Upper lobe of left lung (tissue), 4 donors: ENCODE data around the gene PFKFB1.

Experiments used
- CTCF ChIP-seq, 6 experiments: fragments of 450-650 bp in 4 of 6; fragments of 200-600 bp in 2 of 6; sonication (generic) in 2 of 6; IDR thresholded peaks; one replicate each; pipeline ENCODE4 v1.5.1; 2016 to 2019; ENCODE audit warnings: antibody characterized with exemption in 6 of 6
- EP300 ChIP-seq, 4 donors: sonication (generic); formaldehyde crosslinking; IDR thresholded peaks; one replicate each; pipeline ENCODE4 v1.5.1; 2017; ENCODE audit warnings: antibody characterized with exemption in 4 of 4, control low read depth in 2 of 4
- POLR2A ChIP-seq, 4 donors: fragments of 450-650 bp; IDR thresholded peaks; one replicate each; pipeline ENCODE4 v1.5.1; 2016 to 2017; ENCODE audit warnings: antibody characterized with exemption in 4 of 4, mild to moderate bottlenecking in 2 of 4
- POLR2AphosphoS5 ChIP-seq, 2 donors: sonication (generic); formaldehyde crosslinking; IDR thresholded peaks; one replicate each; pipeline ENCODE4 v1.5.1; 2017; ENCODE audit warnings: antibody characterized with exemption in 2 of 2

- no peak for TF ChIP-seq CTCF (IDR thresholded peaks at IDR 0.05)
- TF ChIP-seq POLR2AphosphoS5 (IDR thresholded peaks at IDR 0.05): no peak
- TF ChIP-seq POLR2A (IDR thresholded peaks at IDR 0.05): no peak
- TF ChIP-seq EP300 (IDR thresholded peaks at IDR 0.05): no peak
Measured at GRCh38 chrX:55014897-55015299, 20.9 kb upstream of the PFKFB1 start.
